Glutamatergic neuron (in vitro differentiated cells): ENCODE measurements around the gene UNC93A. TPM values are rescaled to one million over a fixed set of nuclear protein-coding genes. Genes with fewer than 3 reads are reported as not detected.
A peak's percentile ranks its signal among the peaks of the same experiment; 100 is the strongest.
"Not testable (repeated sequence)": the region's sequence is repeated elsewhere in the genome, so short reads cannot be mapped to it uniquely, and the experiment has no call there.

Source experiments
- DNase-seq: peaks from one replicate; pipeline ENCODE4 v3.0.0; 2022
- H3K27ac Mint-ChIP-seq: one replicate; pipeline ENCODE4 v1.8.0; 2020; ENCODE audit warnings: mild to moderate bottlenecking, mixed read lengths, inconsistent platforms; ENCODE audit not compliant: unreplicated experiment
- H3K27me3 Mint-ChIP-seq: one replicate; pipeline ENCODE4 v1.8.0; 2020; ENCODE audit warnings: mild to moderate bottlenecking, moderate library complexity, mixed read lengths, inconsistent platforms; ENCODE audit not compliant: unreplicated experiment
- H3K36me3 Mint-ChIP-seq: one replicate; pipeline ENCODE4 v1.8.0; 2020; ENCODE audit warnings: mild to moderate bottlenecking, mixed read lengths, inconsistent platforms; ENCODE audit not compliant: unreplicated experiment
- H3K4me1 Mint-ChIP-seq: one replicate; pipeline ENCODE4 v1.8.0; 2020; ENCODE audit warnings: mild to moderate bottlenecking, low read depth, mixed read lengths, inconsistent platforms; ENCODE audit not compliant: unreplicated experiment
- H3K4me3 Mint-ChIP-seq: one replicate; pipeline ENCODE4 v1.8.0; 2020; ENCODE audit warnings: mild to moderate bottlenecking, mixed read lengths, inconsistent platforms; ENCODE audit not compliant: unreplicated experiment
- H3K9me3 Mint-ChIP-seq: one replicate; pipeline ENCODE4 v1.8.0; 2020; ENCODE audit warnings: mild to moderate bottlenecking, moderate library complexity, mixed read lengths, inconsistent platforms; ENCODE audit not compliant: unreplicated experiment
- total RNA-seq: library from RNA; stranded (reverse); fragmentation: NEBNext Ultra II Directional; extraction: Animal tissue kit (Norgen Biotek cat#: 25700); gene quantifications from one replicate; pipeline ENCODE4 v1.2.1, GENCODE V29; 2021; ENCODE audit not compliant: unreplicated experiment
- TF ChIP-seq, protein P1 (sequence below): fragments of 200-600 bp; sonication (generic); IDR thresholded peaks from one replicate; pipeline ENCODE4 v1.5.0; 2021; ENCODE audit not compliant: partially characterized antibody, unreplicated experiment

The UNC93A gene
- total RNA-seq, 1 donor from 2014 or later: not detected

DNA sequence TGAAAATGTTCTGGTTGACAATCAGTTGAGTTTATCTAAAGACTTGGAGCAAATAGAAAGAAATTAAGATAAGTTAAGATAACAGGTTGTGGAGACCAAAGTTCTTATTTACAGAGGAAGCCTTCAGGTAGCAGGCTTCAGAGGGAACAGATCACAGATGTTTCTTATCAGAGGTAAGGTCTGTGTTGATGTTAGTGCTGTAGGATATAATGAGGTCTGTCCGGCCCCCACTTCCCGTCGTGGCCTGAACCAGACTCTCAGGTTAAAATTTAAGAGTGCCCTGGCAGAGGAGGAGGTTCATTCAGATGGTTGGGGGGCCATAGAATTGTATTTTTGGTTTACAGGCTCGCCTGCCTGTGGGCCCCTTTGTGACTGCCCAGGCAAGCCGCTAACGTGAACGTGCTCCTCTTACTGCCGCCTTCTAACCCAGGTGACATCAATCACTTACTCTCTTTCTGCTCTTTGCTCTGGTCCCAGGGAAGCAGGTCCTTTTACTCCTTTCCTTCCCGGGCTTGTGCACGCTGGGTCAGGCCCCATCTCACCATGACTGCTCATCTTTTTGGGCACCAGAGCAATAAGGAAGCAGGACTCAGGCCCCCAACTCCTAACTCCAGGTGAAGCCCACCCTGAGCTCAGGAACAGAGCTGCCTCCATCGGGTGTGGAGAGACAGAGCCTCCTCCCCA, 18.3 kb upstream of the UNC93A start:
- TF ChIP-seq, protein P1, sequence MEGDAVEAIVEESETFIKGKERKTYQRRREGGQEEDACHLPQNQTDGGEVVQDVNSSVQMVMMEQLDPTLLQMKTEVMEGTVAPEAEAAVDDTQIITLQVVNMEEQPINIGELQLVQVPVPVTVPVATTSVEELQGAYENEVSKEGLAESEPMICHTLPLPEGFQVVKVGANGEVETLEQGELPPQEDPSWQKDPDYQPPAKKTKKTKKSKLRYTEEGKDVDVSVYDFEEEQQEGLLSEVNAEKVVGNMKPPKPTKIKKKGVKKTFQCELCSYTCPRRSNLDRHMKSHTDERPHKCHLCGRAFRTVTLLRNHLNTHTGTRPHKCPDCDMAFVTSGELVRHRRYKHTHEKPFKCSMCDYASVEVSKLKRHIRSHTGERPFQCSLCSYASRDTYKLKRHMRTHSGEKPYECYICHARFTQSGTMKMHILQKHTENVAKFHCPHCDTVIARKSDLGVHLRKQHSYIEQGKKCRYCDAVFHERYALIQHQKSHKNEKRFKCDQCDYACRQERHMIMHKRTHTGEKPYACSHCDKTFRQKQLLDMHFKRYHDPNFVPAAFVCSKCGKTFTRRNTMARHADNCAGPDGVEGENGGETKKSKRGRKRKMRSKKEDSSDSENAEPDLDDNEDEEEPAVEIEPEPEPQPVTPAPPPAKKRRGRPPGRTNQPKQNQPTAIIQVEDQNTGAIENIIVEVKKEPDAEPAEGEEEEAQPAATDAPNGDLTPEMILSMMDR: no peak
- Mint-ChIP-seq H3K27ac (no peak overlapping the region), H3K27me3 (peaks cover 5% of the 10 kb centered on the region), H3K4me1 (peaks cover 13% of the 10 kb centered on the region), H3K36me3 (no peaks in the 10 kb centered on the region), H3K9me3 (peaks cover 3% of the 10 kb centered on the region), H3K4me3 (no peak overlapping the region)
- DNase-seq: no peak

DNA sequence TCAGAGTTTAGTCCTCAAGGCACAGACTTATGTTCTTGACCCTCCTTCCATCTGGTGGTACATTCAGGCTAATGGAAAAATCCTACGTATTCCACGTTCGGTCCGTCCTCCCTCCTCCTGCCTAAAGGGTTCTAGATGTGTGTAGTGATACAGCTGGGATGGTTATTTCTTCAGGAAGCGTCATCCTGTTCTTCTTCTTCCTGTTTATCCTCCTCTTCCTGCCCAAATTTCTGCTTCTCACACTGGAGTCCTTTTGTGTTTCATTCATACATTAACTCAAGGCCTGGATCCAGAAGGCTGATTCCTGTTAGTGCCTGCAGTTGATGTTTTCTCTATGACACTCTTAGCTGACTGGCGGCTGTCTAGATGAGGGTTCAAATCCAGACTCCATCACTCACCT, 16.8 kb upstream of the UNC93A start:
- H3K4me3 Mint-ChIP-seq: no peak overlapping the region
- peaks cover 10% of the 10 kb centered on the region for H3K9me3 Mint-ChIP-seq
- H3K36me3 Mint-ChIP-seq: no peaks in the 10 kb centered on the region
- H3K4me1 Mint-ChIP-seq: peaks cover 17% of the 10 kb centered on the region
- peaks cover 11% of the 10 kb centered on the region for H3K27me3 Mint-ChIP-seq
- TF ChIP-seq, protein P1: no peak
- no peak overlapping the region for H3K27ac Mint-ChIP-seq
- no peak for DNase-seq

DNA sequence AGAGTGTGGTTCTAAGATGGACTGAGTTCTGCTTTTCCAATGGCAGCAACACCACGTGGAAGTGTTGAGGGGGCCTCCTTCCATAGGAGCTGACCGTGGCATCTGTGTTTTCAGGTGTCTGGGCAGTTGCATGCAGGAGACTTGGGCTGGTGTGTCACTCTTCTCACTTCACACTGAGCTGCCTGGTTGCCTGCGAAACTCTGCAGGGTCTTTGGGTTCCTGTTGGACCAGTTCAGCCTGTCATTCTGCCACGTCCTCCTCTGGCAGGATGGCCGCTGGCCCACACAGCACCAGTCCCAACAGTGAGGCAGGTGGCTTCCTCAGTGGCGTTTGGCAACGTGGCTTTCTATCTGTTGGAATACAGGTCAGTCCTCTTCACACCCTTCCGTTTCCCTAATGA, 16.1 kb upstream of the UNC93A start:
- TF ChIP-seq, protein P1: no peak
- no peak overlapping the region for H3K27ac Mint-ChIP-seq
- H3K27me3 Mint-ChIP-seq: peaks cover 12% of the 10 kb centered on the region
- H3K4me3 Mint-ChIP-seq: no peak overlapping the region
- DNase-seq: no peak
- H3K4me1 Mint-ChIP-seq: peaks cover 25% of the 10 kb centered on the region
- peaks cover 10% of the 10 kb centered on the region for H3K9me3 Mint-ChIP-seq
- H3K36me3 Mint-ChIP-seq: no peaks in the 10 kb centered on the region

DNA sequence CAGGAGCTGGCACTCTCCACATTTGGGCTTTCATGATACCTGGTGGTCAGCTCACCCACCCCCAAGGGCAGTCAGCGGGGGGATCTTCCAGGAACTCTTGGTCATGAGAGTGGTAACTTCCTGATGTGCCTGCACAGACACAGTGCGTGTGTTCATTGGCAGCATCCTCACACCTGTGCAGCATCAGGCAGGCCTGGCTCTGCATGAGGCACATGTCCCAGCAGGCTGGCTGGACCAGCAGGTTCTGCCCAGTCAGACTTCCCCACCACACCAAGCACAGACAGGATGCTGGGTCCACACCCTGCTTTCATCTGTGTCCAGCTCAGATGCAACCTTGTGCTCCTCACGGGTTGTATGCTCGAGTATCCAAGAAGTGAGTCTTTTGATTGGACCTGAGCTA, 15.7 kb upstream of the UNC93A start:
- TF ChIP-seq, protein P1: no peak
- Mint-ChIP-seq H3K9me3 (peaks cover 10% of the 10 kb centered on the region), H3K4me1 (peaks cover 27% of the 10 kb centered on the region), H3K27ac (no peak overlapping the region), H3K4me3 (no peak overlapping the region), H3K27me3 (peaks cover 11% of the 10 kb centered on the region), H3K36me3 (no peaks in the 10 kb centered on the region)
- DNase-seq: no peak

DNA sequence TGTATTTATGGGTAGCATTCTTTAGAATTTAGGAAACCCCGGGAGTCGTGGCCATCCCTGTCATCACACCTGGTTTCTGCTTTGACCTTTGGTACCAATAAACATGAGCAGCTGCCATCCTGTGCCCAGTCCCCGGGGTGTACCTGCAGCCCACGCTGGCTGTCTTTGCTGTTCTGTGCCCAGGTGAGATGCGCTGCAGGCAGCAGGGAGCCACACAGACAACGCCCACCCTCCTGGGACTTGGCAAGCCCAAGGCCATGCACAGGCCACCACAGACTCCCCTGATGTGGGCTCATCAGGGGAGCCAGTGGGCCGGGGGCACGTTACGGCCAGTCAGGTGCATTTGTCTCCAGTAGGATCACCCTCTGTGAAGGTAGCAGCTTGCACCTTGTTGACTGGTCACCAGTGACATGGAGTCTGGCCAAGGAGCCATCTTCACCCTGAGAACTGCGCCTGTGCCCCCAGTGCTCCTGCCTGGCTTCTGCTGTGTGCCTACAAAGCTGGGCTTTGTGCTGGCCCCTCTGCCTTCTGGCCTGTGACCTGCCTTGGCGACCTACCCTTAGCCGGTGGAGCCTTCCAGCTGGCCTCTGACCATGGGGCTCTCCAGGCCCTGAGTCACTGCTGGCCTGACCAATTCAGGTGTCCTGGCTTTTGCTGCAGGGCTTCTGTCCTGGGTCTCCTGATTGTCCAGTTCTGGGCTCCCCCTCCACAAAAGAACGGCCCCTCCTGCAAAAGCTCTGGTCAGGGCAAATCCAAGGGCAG, 14.2 kb upstream of the UNC93A start:
- Mint-ChIP-seq H3K4me1 (peaks cover 36% of the 10 kb centered on the region), H3K4me3 (no peak overlapping the region), H3K36me3 (no peaks in the 10 kb centered on the region), H3K9me3 (peaks cover 8% of the 10 kb centered on the region), H3K27ac (no peak overlapping the region), H3K27me3 (peaks cover 9% of the 10 kb centered on the region)
- no peak for DNase-seq
- TF ChIP-seq, protein P1: no peak

DNA sequence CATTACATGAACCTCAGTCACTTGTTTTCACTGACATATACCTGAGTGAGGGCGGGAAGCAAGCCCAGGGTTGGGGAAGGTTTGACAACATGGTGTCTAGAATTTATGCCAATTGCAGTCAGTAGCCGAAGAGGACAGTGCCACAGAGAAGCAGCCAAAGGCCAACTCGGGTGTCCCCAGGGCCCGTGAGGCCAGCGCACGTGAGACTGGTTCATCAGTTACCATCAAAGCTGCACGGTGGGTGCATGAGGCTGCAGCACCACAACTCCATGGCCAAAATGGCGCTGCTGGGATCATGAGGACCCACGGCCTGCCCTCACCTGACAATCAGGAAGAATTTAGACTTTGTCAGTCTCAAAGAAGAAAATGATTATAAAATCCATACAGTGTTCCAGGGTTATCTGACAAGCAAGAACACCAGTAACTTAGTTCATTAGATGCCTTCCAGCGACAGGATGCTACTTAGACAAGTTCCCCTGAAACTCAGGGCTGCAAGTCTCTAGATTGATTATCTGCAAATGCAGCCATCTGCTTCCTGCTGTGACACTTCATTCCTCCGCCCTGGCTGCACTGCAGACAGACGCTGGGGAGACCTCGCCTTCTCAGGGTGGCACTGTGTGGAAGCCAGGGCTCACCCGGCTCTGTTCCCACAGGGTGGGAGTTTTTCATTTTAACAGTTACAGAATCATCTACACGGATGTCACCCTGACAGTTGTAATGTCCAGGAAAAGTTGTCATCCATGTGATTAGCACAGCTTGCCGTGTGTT, 12.8 kb upstream of the UNC93A start:
- H3K4me1 Mint-ChIP-seq: peaks cover 35% of the 10 kb centered on the region

More for the DNA sequence above, 12.8 kb upstream of the UNC93A start:
- not testable (repeated sequence) for DNase-seq, H3K36me3 Mint-ChIP-seq, H3K9me3 Mint-ChIP-seq, H3K27me3 Mint-ChIP-seq, H3K4me3 Mint-ChIP-seq
- H3K27ac Mint-ChIP-seq: peak overlapping the region; percentile 22
